ENCODE results near the gene MTMR12. TPM values are rescaled to one million over a fixed set of nuclear protein-coding genes. Genes with fewer than 3 reads are reported as not detected.

MTMR12 gene
- total and polyA plus RNA-seq, 7 donors = 6.5 to 49.9 (median 26.7) TPM

DNA sequence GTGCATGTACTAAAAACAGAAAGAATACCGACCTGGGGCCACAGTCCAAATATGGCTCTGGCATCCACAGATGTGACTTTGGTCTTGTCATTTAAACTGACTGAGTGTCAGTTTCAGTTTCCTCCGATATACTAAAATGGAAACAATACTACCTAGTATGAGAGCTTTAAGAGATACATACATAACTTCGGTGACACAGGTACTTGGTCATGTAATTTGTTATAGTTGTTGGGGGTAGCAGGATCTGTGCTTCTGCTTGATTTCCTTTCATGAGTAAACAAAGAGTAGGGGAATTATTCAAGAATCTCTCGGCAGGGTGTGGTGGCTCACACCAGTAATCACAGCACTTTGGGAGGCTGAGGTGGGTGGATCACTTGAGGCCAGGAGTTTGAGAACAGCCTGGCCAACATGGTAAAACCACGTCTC, 32.1 kb downstream of the MTMR12 start:
- DNase-seq = no peak
- no peak overlapping the region for H3K27ac ChIP-seq
- H3K4me1 ChIP-seq = peaks cover 0 to 22% (median 13%) of the 10 kb centered on the region in 4 donors
- intact Hi-C loops (cut with DNase I) = no loop called here
- WGBS, 2 donors = 68 to 79% methylated on average over 5 of the region's 5 CpGs
- no peaks in the 10 kb centered on the region for H3K9me3 ChIP-seq
- no peaks in the 10 kb centered on the region for H3K27me3 ChIP-seq
- no peaks in the 10 kb centered on the region for H3K36me3 ChIP-seq
- no peak overlapping the region for H3K4me3 ChIP-seq
- TF ChIP-seq, protein P1, sequence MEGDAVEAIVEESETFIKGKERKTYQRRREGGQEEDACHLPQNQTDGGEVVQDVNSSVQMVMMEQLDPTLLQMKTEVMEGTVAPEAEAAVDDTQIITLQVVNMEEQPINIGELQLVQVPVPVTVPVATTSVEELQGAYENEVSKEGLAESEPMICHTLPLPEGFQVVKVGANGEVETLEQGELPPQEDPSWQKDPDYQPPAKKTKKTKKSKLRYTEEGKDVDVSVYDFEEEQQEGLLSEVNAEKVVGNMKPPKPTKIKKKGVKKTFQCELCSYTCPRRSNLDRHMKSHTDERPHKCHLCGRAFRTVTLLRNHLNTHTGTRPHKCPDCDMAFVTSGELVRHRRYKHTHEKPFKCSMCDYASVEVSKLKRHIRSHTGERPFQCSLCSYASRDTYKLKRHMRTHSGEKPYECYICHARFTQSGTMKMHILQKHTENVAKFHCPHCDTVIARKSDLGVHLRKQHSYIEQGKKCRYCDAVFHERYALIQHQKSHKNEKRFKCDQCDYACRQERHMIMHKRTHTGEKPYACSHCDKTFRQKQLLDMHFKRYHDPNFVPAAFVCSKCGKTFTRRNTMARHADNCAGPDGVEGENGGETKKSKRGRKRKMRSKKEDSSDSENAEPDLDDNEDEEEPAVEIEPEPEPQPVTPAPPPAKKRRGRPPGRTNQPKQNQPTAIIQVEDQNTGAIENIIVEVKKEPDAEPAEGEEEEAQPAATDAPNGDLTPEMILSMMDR (IDR thresholded peaks at IDR 0.05) = no peak
- TF ChIP-seq POLR2A (IDR thresholded peaks at IDR 0.05) = no peak
- no peak for TF ChIP-seq POLR2AphosphoS5 (IDR thresholded peaks at IDR 0.05)
- no peak for TF ChIP-seq EP300 (IDR thresholded peaks at IDR 0.05)

DNA sequence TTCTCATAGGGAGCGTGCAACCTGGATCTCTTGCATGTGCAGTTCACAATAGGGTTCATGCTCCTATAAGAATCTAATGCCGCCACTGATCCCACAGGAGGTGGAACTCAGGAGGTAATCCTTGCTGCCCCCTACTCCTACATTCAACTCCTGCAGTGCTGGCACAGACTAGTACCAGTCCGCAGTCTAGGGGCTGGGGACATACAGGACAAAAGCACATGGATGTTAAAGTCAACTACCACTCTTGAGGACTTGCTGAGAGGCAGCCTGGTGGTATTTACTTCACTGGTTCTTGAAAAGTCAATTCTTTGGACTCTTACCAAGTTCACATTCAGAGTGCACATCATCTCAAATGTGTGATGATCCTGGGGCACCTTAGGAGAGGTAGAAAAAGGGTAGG, 33.0 kb downstream of the MTMR12 start:
- Histone ChIP-seq H3K27ac (no peak overlapping the region), H3K4me3 (no peak overlapping the region), H3K4me1 (peaks cover 0 to 22% (median 13%) of the 10 kb centered on the region in 4 donors), H3K9me3 (no peaks in the 10 kb centered on the region), H3K27me3 (no peaks in the 10 kb centered on the region), H3K36me3 (no peaks in the 10 kb centered on the region)
- intact Hi-C loops (cut with DNase I) = no loop called here
- no peak for DNase-seq
- TF ChIP-seq, protein P1 (IDR thresholded peaks at IDR 0.05) = no peak
- TF ChIP-seq EP300 (IDR thresholded peaks at IDR 0.05) (no peak), POLR2A (IDR thresholded peaks at IDR 0.05) (no peak), POLR2AphosphoS5 (IDR thresholded peaks at IDR 0.05) (no peak)
- WGBS, 2 donors = 98% methylated on average over 3 of the region's 3 CpGs

DNA sequence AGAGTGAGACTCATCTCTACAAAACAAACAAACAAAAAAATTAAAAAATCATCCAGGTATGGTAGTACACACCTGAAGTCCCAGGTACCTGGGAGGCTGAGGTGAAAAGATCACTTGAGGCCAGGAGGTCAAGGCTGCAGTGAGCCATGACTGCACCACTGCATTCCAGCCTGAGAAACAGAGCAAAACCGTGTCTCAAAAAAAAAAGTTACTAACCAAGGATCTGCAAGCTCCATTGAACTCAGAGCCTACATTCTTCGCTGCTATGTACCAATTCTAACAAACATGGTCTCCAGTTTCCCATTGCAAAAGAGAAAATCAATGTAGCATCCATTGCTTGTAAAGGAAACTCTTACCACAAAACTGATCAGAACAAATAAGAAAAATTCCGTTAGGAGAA, 33.5 kb downstream of the MTMR12 start:
- TF ChIP-seq EP300 (IDR thresholded peaks at IDR 0.05) (no peak), POLR2A (IDR thresholded peaks at IDR 0.05) (no peak), POLR2AphosphoS5 (IDR thresholded peaks at IDR 0.05) (no peak)
- TF ChIP-seq, protein P1 (IDR thresholded peaks at IDR 0.05) = no peak
- H3K36me3 ChIP-seq = peaks cover 0 to 6% (median 2%) of the 10 kb centered on the region in 4 donors
- H3K4me1 ChIP-seq = peaks cover 0 to 22% (median 13%) of the 10 kb centered on the region in 4 donors
- H3K27ac ChIP-seq = no peak overlapping the region
- H3K4me3 ChIP-seq = no peak overlapping the region
- no peaks in the 10 kb centered on the region for H3K27me3 ChIP-seq
- intact Hi-C loops (cut with DNase I) = no loop called here
- no peak for DNase-seq
- H3K9me3 ChIP-seq = no peaks in the 10 kb centered on the region
- WGBS, 2 donors = 93 to 94% methylated on average over 3 of the region's 3 CpGs

DNA sequence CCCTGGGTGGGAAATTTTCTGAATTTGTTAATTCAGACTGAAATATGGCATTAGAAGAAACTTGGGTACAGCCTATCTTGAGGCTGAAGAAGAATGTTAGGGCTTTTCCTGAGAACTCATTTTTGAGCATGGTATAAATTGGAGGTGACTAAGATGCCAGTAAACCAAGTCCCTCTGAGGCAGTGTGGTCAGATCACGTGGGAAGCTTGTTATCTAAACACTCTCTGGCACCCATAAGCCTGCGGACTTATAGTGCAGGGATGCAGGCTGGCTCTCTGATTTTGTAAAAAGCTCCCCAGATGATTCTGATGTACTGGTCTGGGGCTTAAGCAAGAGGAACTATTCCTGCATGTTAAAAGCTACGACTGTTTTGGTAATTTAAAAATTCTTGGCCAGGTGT, 34.3 kb downstream of the MTMR12 start:
- whole genome bisulfite sequencing, 2 donors = 70 to 73% methylated on average over 3 of the region's 3 CpGs
- Histone ChIP-seq H3K4me3 (no peak overlapping the region), H3K36me3 (peaks cover 0 to 14% (median 7%) of the 10 kb centered on the region in 4 donors), H3K4me1 (peaks cover 0 to 22% (median 13%) of the 10 kb centered on the region in 4 donors), H3K9me3 (no peaks in the 10 kb centered on the region), H3K27ac (no peak overlapping the region), H3K27me3 (no peaks in the 10 kb centered on the region)
- intact Hi-C loops (cut with DNase I) = no loop called here
- TF ChIP-seq EP300 (IDR thresholded peaks at IDR 0.05) (no peak), POLR2AphosphoS5 (IDR thresholded peaks at IDR 0.05) (no peak), POLR2A (IDR thresholded peaks at IDR 0.05) (no peak)
- TF ChIP-seq, protein P1 (IDR thresholded peaks at IDR 0.05) = no peak
- DNase-seq = no peak

DNA sequence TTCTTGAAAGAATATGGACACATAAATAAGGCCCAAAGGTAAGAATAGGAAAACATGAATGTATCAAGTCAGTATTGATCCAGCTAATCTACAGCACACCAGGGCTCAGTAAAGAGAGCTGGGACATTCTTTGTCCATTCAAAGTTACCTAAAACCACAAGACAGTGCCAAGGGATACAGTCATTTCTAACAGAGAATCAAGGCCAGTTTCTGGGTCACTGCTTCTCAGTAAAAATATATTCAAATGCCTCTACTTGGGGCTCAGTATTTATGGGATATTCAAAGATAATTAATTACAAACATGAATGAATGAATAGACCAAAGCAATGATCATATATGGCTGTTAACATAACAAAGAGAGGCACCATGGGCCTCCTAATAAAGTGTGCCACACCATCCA, 34.9 kb downstream of the MTMR12 start:
- DNase-seq = no peak
- intact Hi-C loops (cut with DNase I) = no loop called here
- Histone ChIP-seq H3K4me3 (no peak overlapping the region), H3K27me3 (no peaks in the 10 kb centered on the region), H3K4me1 (peaks cover 0 to 22% (median 13%) of the 10 kb centered on the region in 4 donors), H3K27ac (no peak overlapping the region), H3K36me3 (peaks cover 2 to 20% (median 12%) of the 10 kb centered on the region in 4 donors), H3K9me3 (no peaks in the 10 kb centered on the region)
- TF ChIP-seq, protein P1 (IDR thresholded peaks at IDR 0.05) = no peak
- TF ChIP-seq EP300 (IDR thresholded peaks at IDR 0.05) = no peak
- no peak for TF ChIP-seq POLR2AphosphoS5 (IDR thresholded peaks at IDR 0.05)
- no peak for TF ChIP-seq POLR2A (IDR thresholded peaks at IDR 0.05)
